Astrocyte of the cerebellum (primary cell): ENCODE results near the gene KLHL6.

ENCODE experiments used
- DNase-seq: peaks from one replicate; pipeline ENCODE4 v3.0.0-alpha.2; 2011; ENCODE audit warnings: low read depth
- H3K4me3 ChIP-seq: 2 replicates; pipeline ENCODE4 v1.5.1; 2011; ENCODE audit warnings: mild to moderate bottlenecking, low read depth, low read length, moderate library complexity
- in situ Hi-C: cut with HindIII; loops from 2 replicates; pipeline ENCODE4 v1.10.0; 2017; ENCODE audit warnings: low sequenced_read_pairs
- TF ChIP-seq, protein P1 (sequence below): IDR thresholded peaks from 2 replicates; pipeline ENCODE4 v1.5.1; 2012; ENCODE audit warnings: low read length, low read depth, moderate library complexity, mild to moderate bottlenecking; ENCODE audit errors: missing control alignments

The KLHL6 gene

DNA sequence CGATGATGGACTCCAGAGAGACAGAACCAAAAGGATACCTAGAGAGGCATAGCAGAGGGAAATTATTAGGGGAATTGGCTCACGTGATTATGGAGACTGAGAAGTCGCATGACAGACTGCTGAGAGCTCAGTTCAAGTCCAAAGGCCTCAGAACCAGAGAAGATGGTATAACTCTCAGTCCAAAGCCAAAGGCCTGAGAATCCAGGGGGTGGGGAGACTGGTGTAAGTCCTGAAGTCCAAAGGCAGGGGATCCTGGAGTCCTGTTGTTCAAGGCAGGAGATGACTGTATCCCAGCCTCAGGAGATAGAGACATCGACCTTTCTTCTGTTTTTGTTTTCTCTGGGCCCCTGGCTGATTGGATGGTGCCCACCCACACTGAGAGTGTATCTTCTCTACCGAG is 1.2 kb upstream of the KLHL6 start:
- in situ Hi-C loops, result no loop called here
- no peak overlapping the region for H3K4me3 ChIP-seq
- no peak for DNase-seq
- TF ChIP-seq, protein P1, sequence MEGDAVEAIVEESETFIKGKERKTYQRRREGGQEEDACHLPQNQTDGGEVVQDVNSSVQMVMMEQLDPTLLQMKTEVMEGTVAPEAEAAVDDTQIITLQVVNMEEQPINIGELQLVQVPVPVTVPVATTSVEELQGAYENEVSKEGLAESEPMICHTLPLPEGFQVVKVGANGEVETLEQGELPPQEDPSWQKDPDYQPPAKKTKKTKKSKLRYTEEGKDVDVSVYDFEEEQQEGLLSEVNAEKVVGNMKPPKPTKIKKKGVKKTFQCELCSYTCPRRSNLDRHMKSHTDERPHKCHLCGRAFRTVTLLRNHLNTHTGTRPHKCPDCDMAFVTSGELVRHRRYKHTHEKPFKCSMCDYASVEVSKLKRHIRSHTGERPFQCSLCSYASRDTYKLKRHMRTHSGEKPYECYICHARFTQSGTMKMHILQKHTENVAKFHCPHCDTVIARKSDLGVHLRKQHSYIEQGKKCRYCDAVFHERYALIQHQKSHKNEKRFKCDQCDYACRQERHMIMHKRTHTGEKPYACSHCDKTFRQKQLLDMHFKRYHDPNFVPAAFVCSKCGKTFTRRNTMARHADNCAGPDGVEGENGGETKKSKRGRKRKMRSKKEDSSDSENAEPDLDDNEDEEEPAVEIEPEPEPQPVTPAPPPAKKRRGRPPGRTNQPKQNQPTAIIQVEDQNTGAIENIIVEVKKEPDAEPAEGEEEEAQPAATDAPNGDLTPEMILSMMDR, result no peak

DNA sequence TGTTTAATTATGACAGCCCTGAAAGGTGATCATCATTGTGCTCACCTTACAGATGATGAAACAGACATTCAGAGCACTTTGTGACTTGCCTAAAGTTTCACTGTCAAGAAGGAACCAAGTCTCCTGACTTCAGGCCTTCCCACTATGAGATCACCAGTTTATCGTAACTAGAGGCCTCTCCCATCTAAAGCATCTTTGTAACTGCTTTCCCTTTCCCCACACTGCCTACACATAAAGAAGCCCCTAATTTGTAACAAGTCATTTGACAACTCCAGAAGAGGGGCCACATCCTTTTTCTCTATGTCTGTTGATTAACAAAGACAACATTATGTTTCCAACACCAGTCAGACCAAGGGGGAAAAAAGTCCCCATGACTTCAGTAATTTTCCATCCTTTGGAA is 1.1 kb downstream of the KLHL6 start:
- DNase-seq, result no peak
- no peak overlapping the region for H3K4me3 ChIP-seq
- in situ Hi-C loops, result no loop called here
- TF ChIP-seq, protein P1, result no peak

DNA sequence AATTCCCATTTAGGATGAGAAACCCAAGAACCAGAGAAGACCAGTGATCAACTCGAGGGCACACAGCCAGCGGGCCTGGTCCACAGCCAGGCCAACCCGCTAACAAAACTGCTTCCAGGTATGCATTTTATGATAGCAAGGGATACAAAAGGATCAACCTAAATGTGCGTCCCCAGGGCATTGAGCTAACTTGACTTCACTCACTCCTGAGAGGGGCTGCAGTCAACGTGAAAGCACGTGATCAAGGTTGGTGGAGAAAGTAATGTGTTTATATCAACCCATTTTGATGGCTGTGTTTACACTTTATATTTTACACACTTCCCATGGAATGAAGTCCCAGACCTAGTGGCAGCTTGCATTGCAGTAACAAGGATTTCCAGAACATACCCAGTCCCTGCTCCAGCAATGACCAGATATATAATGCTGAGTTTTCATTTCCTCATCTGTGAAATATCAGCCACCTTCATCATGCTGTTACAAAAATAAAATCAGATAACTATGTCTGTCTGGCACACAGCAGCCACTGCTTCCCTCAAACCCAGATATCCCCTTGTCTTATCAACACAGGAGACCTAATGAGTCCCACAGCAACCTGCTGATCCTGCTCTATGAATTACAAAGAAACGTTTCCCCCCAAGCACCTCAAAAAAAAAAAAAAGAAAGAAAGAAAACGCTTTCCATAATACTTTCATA is 2.0 kb downstream of the KLHL6 start:
- in situ Hi-C loops, result no loop called here
- TF ChIP-seq, protein P1, result no peak
- no peak for DNase-seq
- no peak overlapping the region for H3K4me3 ChIP-seq

DNA sequence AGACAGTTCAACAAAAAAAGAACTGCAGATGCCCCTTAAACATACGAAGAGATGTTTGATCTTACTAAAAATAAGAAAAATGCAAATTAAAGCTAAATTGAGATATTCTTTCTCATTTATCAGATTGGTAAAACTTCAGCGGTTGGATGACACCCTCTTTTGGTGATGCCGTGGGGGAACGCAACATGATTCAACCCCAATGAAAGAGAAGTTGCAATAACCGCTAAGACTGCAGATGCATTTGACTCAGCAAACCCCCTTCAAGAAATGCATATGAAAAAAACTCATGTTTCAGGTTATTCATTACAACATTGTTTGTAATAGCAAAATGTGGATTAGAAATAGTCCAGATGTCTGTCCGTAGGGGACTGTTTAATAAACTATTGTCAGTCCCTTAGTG is 3.6 kb downstream of the KLHL6 start:
- in situ Hi-C loops, result no loop called here
- TF ChIP-seq, protein P1, result no peak
- no peak overlapping the region for H3K4me3 ChIP-seq
- DNase-seq, result no peak

DNA sequence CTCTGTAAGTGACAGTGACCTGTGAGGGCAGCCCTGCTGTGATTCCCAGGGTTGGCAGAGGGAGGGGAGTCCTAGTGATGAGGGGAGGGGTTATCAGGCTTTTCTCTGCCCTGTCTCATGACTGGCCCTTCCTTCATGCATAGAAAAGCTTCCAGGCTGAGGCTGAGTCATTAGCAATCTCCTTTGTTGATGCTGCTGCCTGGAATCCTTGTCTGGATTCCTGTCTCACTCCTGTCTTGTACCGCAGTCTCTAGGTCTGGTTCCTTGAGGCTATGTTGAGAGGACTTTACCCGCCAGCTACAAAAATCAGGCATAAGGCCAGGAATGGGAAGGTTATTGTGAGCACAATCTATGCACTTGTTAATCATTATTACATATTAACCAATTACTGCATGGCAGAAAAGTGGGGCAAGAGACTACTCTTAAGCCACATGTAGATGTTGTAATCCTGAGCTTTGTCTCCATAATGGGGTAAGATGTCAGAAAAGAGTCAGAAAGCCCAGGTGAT is 7.2 kb downstream of the KLHL6 start:
- DNase-seq, result peak; percentile 66
- in situ Hi-C loops, result no loop called here
- TF ChIP-seq, protein P1, result no peak
- H3K4me3 ChIP-seq, result no peak overlapping the region

DNA sequence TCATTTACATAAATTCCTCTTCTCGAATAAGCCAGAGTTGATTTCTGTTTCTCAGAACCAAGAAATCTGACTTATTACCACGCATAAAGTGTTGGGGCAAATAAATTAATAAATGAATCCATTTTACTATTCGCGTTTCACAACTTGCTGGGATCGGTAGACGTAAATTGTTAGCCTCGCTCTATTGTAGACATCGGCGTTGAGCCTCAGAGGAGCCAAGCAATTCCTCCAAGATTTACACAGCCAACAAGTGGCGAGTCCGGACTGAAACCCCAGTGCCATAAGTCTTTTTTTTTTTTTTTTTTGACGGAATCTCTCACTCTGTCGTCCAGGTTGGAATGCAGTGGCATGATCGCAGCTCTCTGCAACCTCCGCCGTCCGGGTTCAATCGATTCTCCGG is 8.9 kb downstream of the KLHL6 start:
- in situ Hi-C loops, result no loop called here
- no peak overlapping the region for H3K4me3 ChIP-seq
- TF ChIP-seq, protein P1, result no peak
- DNase-seq, result no peak
